Mesendoderm (in vitro differentiated cells): ENCODE data around the gene RAB17.

Source experiments
- DNase-seq: peaks from one replicate; pipeline ENCODE4 v3.0.0; 2013
- H2AK5ac ChIP-seq: 2 replicates; pipeline ENCODE4 v1.6.1; 2013; ENCODE audit warnings: low read length, inconsistent platforms
- H2BK120ac ChIP-seq: 2 replicates; pipeline ENCODE4 v1.6.1; 2013; ENCODE audit warnings: low read depth, mild to moderate bottlenecking, low read length, moderate library complexity, mixed read lengths
- H2BK15ac ChIP-seq: replicated peaks from 2 replicates; pipeline ENCODE4 v1.6.1; 2013; ENCODE audit warnings: low read depth, mild to moderate bottlenecking, moderate library complexity
- H2BK5ac ChIP-seq: 2 replicates; pipeline ENCODE4 v1.6.1; 2013; ENCODE audit warnings: low read length, inconsistent platforms
- H3K18ac ChIP-seq: 2 replicates; pipeline ENCODE4 v1.6.1; 2013; ENCODE audit warnings: mild to moderate bottlenecking, low read length, mixed read lengths
- H3K23ac ChIP-seq: one replicate; pipeline ENCODE4 v1.6.1; 2013; ENCODE audit warnings: low read length
- H3K27ac ChIP-seq: 2 replicates; pipeline ENCODE4 v1.5.1; 2013; ENCODE audit warnings: low read depth, mild to moderate bottlenecking, inconsistent platforms, low read length, moderate library complexity
- H3K27me3 ChIP-seq: 2 replicates; pipeline ENCODE4 v1.6.1; 2013; ENCODE audit warnings: low read length, control low read depth, mild to moderate bottlenecking, inconsistent platforms; ENCODE audit not compliant: insufficient read depth, poor library complexity
- H3K36me3 ChIP-seq: 2 replicates; pipeline ENCODE4 v1.6.1; 2013; ENCODE audit warnings: low read length, inconsistent platforms; ENCODE audit not compliant: control insufficient read depth, insufficient read depth
- H3K4ac ChIP-seq: one replicate; pipeline ENCODE4 v1.6.1; 2013; ENCODE audit warnings: low read depth, mild to moderate bottlenecking, low read length, moderate library complexity
- H3K4me1 ChIP-seq: 2 replicates; pipeline ENCODE4 v1.6.1; 2013; ENCODE audit warnings: low read depth, low read length, inconsistent platforms; ENCODE audit not compliant: control insufficient read depth
- H3K4me2 ChIP-seq: 2 replicates; pipeline ENCODE4 v1.6.1; 2013; ENCODE audit warnings: low read length
- H3K4me3 ChIP-seq: 2 replicates; pipeline ENCODE4 v1.5.1; 2013; ENCODE audit warnings: mild to moderate bottlenecking, low read length
- H3K56ac ChIP-seq: one replicate; pipeline ENCODE4 v1.6.1; 2013; ENCODE audit warnings: low read length
- H3K79me1 ChIP-seq: 2 replicates; pipeline ENCODE4 v1.6.1; 2013; ENCODE audit warnings: low read length, inconsistent platforms
- H3K79me2 ChIP-seq: 2 replicates; pipeline ENCODE4 v1.6.1; 2013; ENCODE audit warnings: mild to moderate bottlenecking, low read length; ENCODE audit not compliant: control insufficient read depth, insufficient read depth
- H3K9ac ChIP-seq: 2 replicates; pipeline ENCODE4 v1.6.1; 2013; ENCODE audit warnings: low read length, inconsistent platforms
- H4K5ac ChIP-seq: one replicate; pipeline ENCODE4 v1.6.1; 2013; ENCODE audit warnings: low read length
- H4K8ac ChIP-seq: one replicate; pipeline ENCODE4 v1.6.1; 2013; ENCODE audit warnings: low read depth, mild to moderate bottlenecking, control low read depth, low read length, moderate library complexity
- WGBS: extraction: QIAGEN DNeasy Blood & Tissue Kit; methylation state at CpG from one replicate; pipeline ENCODE4 v1.1.7; 2013; ENCODE audit warnings: low lambda C conversion rate, missing lambda C conversion rate; ENCODE audit not compliant: insufficient coverage; ENCODE audit errors: extremely low coverage; 5-methylcytosine and 5-hydroxymethylcytosine counted together

The RAB17 gene

GRCh38 chr2:237546876-237547395 lies 43.6 kb downstream of the RAB17 start:
- H2BK5ac ChIP-seq, result peak overlapping the region; percentile 95
- peak overlapping the region; percentile 4 for H3K27ac ChIP-seq
- H3K4me2 ChIP-seq, result no peak overlapping the region
- H3K4me1 ChIP-seq, result peaks cover 6% of the 10 kb centered on the region
- peak overlapping the region; percentile 97 for H2AK5ac ChIP-seq
- H3K4ac ChIP-seq, result no peak overlapping the region
- peak overlapping the region; percentile 85 for H3K56ac ChIP-seq
- no peak for DNase-seq
- H2BK15ac ChIP-seq, result no peak overlapping the region
- no peak overlapping the region for H3K23ac ChIP-seq
- no peak overlapping the region for H4K5ac ChIP-seq
- peak overlapping the region; percentile 41 for H3K9ac ChIP-seq
- no peak overlapping the region for H3K18ac ChIP-seq
- no peak overlapping the region for H3K4me3 ChIP-seq
- no peaks in the 10 kb centered on the region for H3K79me2 ChIP-seq
- no peaks in the 10 kb centered on the region for H3K36me3 ChIP-seq
- H3K79me1 ChIP-seq, result no peaks in the 10 kb centered on the region
- no peak overlapping the region for H2BK120ac ChIP-seq
- WGBS, result no CpG with 5 or more reads among the region's 13 CpGs
- H3K27me3 ChIP-seq, result no peaks in the 10 kb centered on the region
- no peak overlapping the region for H4K8ac ChIP-seq

- no peaks in the 10 kb centered on the region for H3K36me3 ChIP-seq
- H3K27me3 ChIP-seq, result no peaks in the 10 kb centered on the region
- H4K5ac ChIP-seq, result no peak overlapping the region
- H3K4me2 ChIP-seq, result no peak overlapping the region
- H3K4me1 ChIP-seq, result peaks cover 6% of the 10 kb centered on the region
- H3K79me2 ChIP-seq, result no peaks in the 10 kb centered on the region
- peak overlapping the region; percentile 30 for H3K27ac ChIP-seq
- H3K56ac ChIP-seq, result peak overlapping the region; percentile 85
- no peak overlapping the region for H2BK15ac ChIP-seq
- H3K9ac ChIP-seq, result peak overlapping the region; percentile 41
- no peak overlapping the region for H3K4ac ChIP-seq
- WGBS, result no CpG with 5 or more reads among the region's 8 CpGs
- peak; percentile 85 for DNase-seq
- peak overlapping the region; percentile 22 for H3K18ac ChIP-seq
- H3K23ac ChIP-seq, result no peak overlapping the region
- no peak overlapping the region for H3K4me3 ChIP-seq
- no peak overlapping the region for H4K8ac ChIP-seq
- no peaks in the 10 kb centered on the region for H3K79me1 ChIP-seq
- peak overlapping the region; percentile 97 for H2AK5ac ChIP-seq
- H2BK120ac ChIP-seq, result no peak overlapping the region
- peak overlapping the region; percentile 95 for H2BK5ac ChIP-seq
These were observed 44.3 kb downstream of the RAB17 start for GRCh38 chr2:237546040-237546875.

- no peaks in the 10 kb centered on the region for H3K27me3 ChIP-seq
- no peak overlapping the region for H3K18ac ChIP-seq
- DNase-seq, result no peak
- H3K9ac ChIP-seq, result no peak overlapping the region
- H2BK120ac ChIP-seq, result no peak overlapping the region
- no peaks in the 10 kb centered on the region for H3K79me1 ChIP-seq
- WGBS, result no CpG with 5 or more reads among the region's 18 CpGs
- H3K4me3 ChIP-seq, result no peak overlapping the region
- H2AK5ac ChIP-seq, result no peak overlapping the region
- no peak overlapping the region for H3K4ac ChIP-seq
- H3K79me2 ChIP-seq, result no peaks in the 10 kb centered on the region
- H4K8ac ChIP-seq, result no peak overlapping the region
- H3K27ac ChIP-seq, result no peak overlapping the region
- no peak overlapping the region for H3K4me2 ChIP-seq
- H3K23ac ChIP-seq, result no peak overlapping the region
- no peak overlapping the region for H2BK15ac ChIP-seq
- H3K4me1 ChIP-seq, result peaks cover 6% of the 10 kb centered on the region
- no peak overlapping the region for H3K56ac ChIP-seq
- no peak overlapping the region for H2BK5ac ChIP-seq
- no peaks in the 10 kb centered on the region for H3K36me3 ChIP-seq
- H4K5ac ChIP-seq, result no peak overlapping the region
These were observed 48.4 kb downstream of the RAB17 start for GRCh38 chr2:237542001-237542704.

GRCh38 chr2:237541243-237541642 lies 49.3 kb downstream of the RAB17 start:
- no peak overlapping the region for H3K4me2 ChIP-seq
- H2AK5ac ChIP-seq, result no peak overlapping the region
- DNase-seq, result no peak
- no peaks in the 10 kb centered on the region for H3K36me3 ChIP-seq
- no peaks in the 10 kb centered on the region for H3K27me3 ChIP-seq
- H3K79me2 ChIP-seq, result no peaks in the 10 kb centered on the region
- H3K27ac ChIP-seq, result no peak overlapping the region
- H3K4me1 ChIP-seq, result no peaks in the 10 kb centered on the region
- no peak overlapping the region for H4K5ac ChIP-seq
- H3K18ac ChIP-seq, result no peak overlapping the region
- H3K4me3 ChIP-seq, result no peak overlapping the region
- no peak overlapping the region for H3K56ac ChIP-seq
- H3K23ac ChIP-seq, result no peak overlapping the region
- H4K8ac ChIP-seq, result no peak overlapping the region
- no peaks in the 10 kb centered on the region for H3K79me1 ChIP-seq
- no peak overlapping the region for H2BK120ac ChIP-seq
- no peak overlapping the region for H3K4ac ChIP-seq
- no CpG with 5 or more reads among the region's 5 CpGs for WGBS
- H2BK15ac ChIP-seq, result no peak overlapping the region
- no peak overlapping the region for H2BK5ac ChIP-seq
- H3K9ac ChIP-seq, result no peak overlapping the region

GRCh38 chr2:237540823-237541222 lies 49.7 kb downstream of the RAB17 start:
- no peak for DNase-seq
- Histone ChIP-seq H4K8ac (no peak overlapping the region), H3K36me3 (no peaks in the 10 kb centered on the region), H3K18ac (no peak overlapping the region), H2BK120ac (no peak overlapping the region), H3K27ac (no peak overlapping the region), H3K79me1 (no peaks in the 10 kb centered on the region), H3K9ac (no peak overlapping the region), H3K4me3 (no peak overlapping the region), H3K4ac (no peak overlapping the region), H2BK15ac (no peak overlapping the region), H3K56ac (no peak overlapping the region), H3K4me2 (no peak overlapping the region), H2BK5ac (no peak overlapping the region), H4K5ac (no peak overlapping the region), H3K79me2 (no peaks in the 10 kb centered on the region), H3K27me3 (no peaks in the 10 kb centered on the region), H2AK5ac (no peak overlapping the region), H3K4me1 (no peaks in the 10 kb centered on the region), H3K23ac (no peak overlapping the region)
- no CpG with 5 or more reads among the region's 6 CpGs for WGBS
